ENCODE results near the gene HDAC10. TPM values are rescaled to one million over a fixed set of nuclear protein-coding genes. Genes with fewer than 3 reads are reported as not detected.

HDAC10 gene
- total and polyA plus RNA-seq, 2 experiments from 2014 or later = 23.8 to 30.2 TPM

- Histone ChIP-seq H2AFZ (peak within 1 kb of the TSS; percentile 19), H3K9me2 (replicated peaks; ENCODE audit: insufficient read depth) (no peaks in the 10 kb centered on the region), H3K4me2 (peak within 1 kb of the TSS; percentile 93), H3K9me3 (ENCODE audit: low read depth) (no peaks in the 10 kb centered on the region), H3K36me3 (replicated peaks; ENCODE audit: insufficient read depth, low read depth) (no peaks in the 10 kb centered on the region), H3K4me1 (ENCODE audit: insufficient read depth) (no peaks in the 10 kb centered on the region), H4K20me1 (ENCODE audit: insufficient read depth, poor library complexity, severe bottlenecking) (no peaks in the 10 kb centered on the region), H3K79me2 (no peaks in the 10 kb centered on the region), H3K27me3 (peaks cover 6% of the 10 kb centered on the region), H3K4me3 (peak within 1 kb of the TSS; percentile 26), H3K27ac (peak within 1 kb of the TSS; percentile 53)
- DNase-seq (ENCODE audit: low spot score) = peak; percentile 56
- WGBS (ENCODE audit: low lambda C conversion rate, missing lambda C conversion rate) = 26% methylated on average over 8 of the region's 61 CpGs
- TF ChIP-seq EZH2phosphoT487 (IDR thresholded peaks at IDR 0.05; ENCODE audit: low read depth, severe bottlenecking, unreplicated experiment) = no peak
- no peak for TF ChIP-seq CTCF (IDR thresholded peaks at IDR 0.05; ENCODE audit: poor library complexity)
- no peak for TF ChIP-seq EZH2 (IDR thresholded peaks at IDR 0.05; ENCODE audit: borderline replicate concordance)
Measured at GRCh38 chr22:50261615-50262459, 10.8 kb upstream of the HDAC10 start, which contains the start of gene MAPK12. Gene MAPK12, minus strand, starts transcription at chr22:50261683. Its CDS starts 174 bp downstream, at chr22:50261509.

- H3K27me3 ChIP-seq = peaks cover 6% of the 10 kb centered on the region
- under 1% methylated on average over 50 of the region's 92 CpGs for WGBS (ENCODE audit: low lambda C conversion rate, missing lambda C conversion rate)
- peak overlapping the region; percentile 26 for H3K4me3 ChIP-seq
Measured at GRCh38 chr22:50260801-50261614, 9.9 kb upstream of the HDAC10 start.

GRCh38 chr22:50260434-50260800 is 9.4 kb upstream of the HDAC10 start:
- Histone ChIP-seq H3K36me3 (replicated peaks; ENCODE audit: insufficient read depth, low read depth) (no peaks in the 10 kb centered on the region), H3K4me3 (peak overlapping the region; percentile 26), H4K20me1 (ENCODE audit: insufficient read depth, poor library complexity, severe bottlenecking) (no peaks in the 10 kb centered on the region), H3K79me2 (no peaks in the 10 kb centered on the region), H3K4me1 (ENCODE audit: insufficient read depth) (no peaks in the 10 kb centered on the region), H3K27me3 (peaks cover 6% of the 10 kb centered on the region), H3K9me2 (replicated peaks; ENCODE audit: insufficient read depth) (no peaks in the 10 kb centered on the region), H2AFZ (peak overlapping the region; percentile 19), H3K4me2 (peak overlapping the region; percentile 93), H3K9me3 (ENCODE audit: low read depth) (no peaks in the 10 kb centered on the region), H3K27ac (no peak overlapping the region)
- no peak for DNase-seq (ENCODE audit: low spot score)
- 31% methylated on average over 8 of the region's 11 CpGs for WGBS (ENCODE audit: low lambda C conversion rate, missing lambda C conversion rate)
- TF ChIP-seq CTCF (IDR thresholded peaks at IDR 0.05; ENCODE audit: poor library complexity) = no peak
- TF ChIP-seq EZH2 (IDR thresholded peaks at IDR 0.05; ENCODE audit: borderline replicate concordance) = no peak
- no peak for TF ChIP-seq EZH2phosphoT487 (IDR thresholded peaks at IDR 0.05; ENCODE audit: low read depth, severe bottlenecking, unreplicated experiment)

More at GRCh38 chr22:50260801-50261614, 9.9 kb upstream of the HDAC10 start:
- peak overlapping the region; percentile 93 for H3K4me2 ChIP-seq
- H2AFZ ChIP-seq = peak overlapping the region; percentile 19
- H4K20me1 ChIP-seq (ENCODE audit: insufficient read depth, poor library complexity, severe bottlenecking) = no peaks in the 10 kb centered on the region
- no peaks in the 10 kb centered on the region for H3K79me2 ChIP-seq
- H3K9me3 ChIP-seq (ENCODE audit: low read depth) = no peaks in the 10 kb centered on the region
- H3K36me3 ChIP-seq (replicated peaks; ENCODE audit: insufficient read depth, low read depth) = no peaks in the 10 kb centered on the region
- no peak for TF ChIP-seq EZH2phosphoT487 (IDR thresholded peaks at IDR 0.05; ENCODE audit: low read depth, severe bottlenecking, unreplicated experiment)
- no peak for TF ChIP-seq EZH2 (IDR thresholded peaks at IDR 0.05; ENCODE audit: borderline replicate concordance)
- TF ChIP-seq CTCF (IDR thresholded peaks at IDR 0.05; ENCODE audit: poor library complexity) = no peak
- H3K9me2 ChIP-seq (replicated peaks; ENCODE audit: insufficient read depth) = no peaks in the 10 kb centered on the region
- H3K4me1 ChIP-seq (ENCODE audit: insufficient read depth) = no peaks in the 10 kb centered on the region
- peak; percentile 74 for DNase-seq (ENCODE audit: low spot score)
- H3K27ac ChIP-seq = peak overlapping the region; percentile 53
